ENCODE data around the gene FRMD3.

Gene FRMD3

GRCh38 chr9:83219924-83220438 lies 318.2 kb downstream of the FRMD3 start:
- 46% methylated on average over 12 of the region's 12 CpGs for WGBS
- no peaks in the 10 kb centered on the region for H3K79me1 ChIP-seq (replicated peaks; ENCODE audit: low read length, poor library complexity, severe bottlenecking)
- H3K23ac ChIP-seq (ENCODE audit: low read length in 2 of 2) = no peak overlapping the region
- H3K14ac ChIP-seq (ENCODE audit: low read length in 2 of 2) = no peak overlapping the region
- no peak overlapping the region for H3K4ac ChIP-seq (ENCODE audit: low read depth in 1 of 2, low read length in 2 of 2)
- H3K36me3 ChIP-seq (ENCODE audit: control insufficient read depth in 1 of 2, insufficient read depth in 2 of 2, low read depth in 1 of 2, low read length in 2 of 2) = no peaks in the 10 kb centered on the region
- H2BK12ac ChIP-seq (ENCODE audit: low read length in 2 of 2) = no peak overlapping the region
- H2BK5ac ChIP-seq (ENCODE audit: low read depth, low read length, poor library complexity, severe bottlenecking) = no peak overlapping the region
- H4K91ac ChIP-seq (ENCODE audit: low read length) = no peak overlapping the region
- H3K4me3 ChIP-seq (ENCODE audit: insufficient read depth in 1 of 2, low read depth in 1 of 2, low read length in 2 of 2) = peak overlapping the region in 1 of 2 experiments; percentile 93
- H3K27ac ChIP-seq (ENCODE audit: low read length, poor library complexity, severe bottlenecking) = no peak overlapping the region
- peaks cover 5 to 10% of the 10 kb centered on the region in 2 experiments for H3K27me3 ChIP-seq (ENCODE audit: control insufficient read depth in 1 of 2, insufficient read depth in 1 of 2, low read length in 2 of 2)
- H2AFZ ChIP-seq (ENCODE audit: low read depth, low read length) = no peak overlapping the region
- no peak overlapping the region for H4K8ac ChIP-seq (ENCODE audit: low read length)
- no peak overlapping the region for H3K4me2 ChIP-seq (ENCODE audit: low read length, poor library complexity, severe bottlenecking)
- peaks cover 4% of the 10 kb centered on the region for H3K4me1 ChIP-seq (ENCODE audit: control insufficient read depth, insufficient read depth, low read depth, low read length)
- no peak overlapping the region for H2BK120ac ChIP-seq (ENCODE audit: low read depth, low read length)
- no peak overlapping the region for H2BK15ac ChIP-seq (ENCODE audit: low read depth, poor library complexity, severe bottlenecking)
- no peak overlapping the region for H3K18ac ChIP-seq (ENCODE audit: low read depth in 1 of 2, low read length in 2 of 2)
- H3K9me3 ChIP-seq (ENCODE audit: control insufficient read depth, low read length) = no peaks in the 10 kb centered on the region
- no peak overlapping the region for H2AK5ac ChIP-seq (ENCODE audit: low read length, severe bottlenecking)
- H3K9ac ChIP-seq (ENCODE audit: low read length) = peak overlapping the region; percentile 93
- DNase-seq = no peak

- Histone ChIP-seq H2BK120ac (ENCODE audit: low read depth, low read length) (no peak overlapping the region), H3K14ac (ENCODE audit: low read length in 2 of 2) (no peak overlapping the region), H3K18ac (ENCODE audit: low read depth in 1 of 2, low read length in 2 of 2) (no peak overlapping the region), H3K9ac (ENCODE audit: low read length) (peak overlapping the region; percentile 93), H3K36me3 (ENCODE audit: control insufficient read depth in 1 of 2, insufficient read depth in 2 of 2, low read depth in 1 of 2, low read length in 2 of 2) (no peaks in the 10 kb centered on the region), H3K4me1 (ENCODE audit: control insufficient read depth, insufficient read depth, low read depth, low read length) (peaks cover 4% of the 10 kb centered on the region), H3K27me3 (ENCODE audit: control insufficient read depth in 1 of 2, insufficient read depth in 1 of 2, low read length in 2 of 2) (peaks cover 5 to 15% of the 10 kb centered on the region in 2 experiments), H3K79me1 (replicated peaks; ENCODE audit: low read length, poor library complexity, severe bottlenecking) (no peaks in the 10 kb centered on the region), H2AK5ac (ENCODE audit: low read length, severe bottlenecking) (no peak overlapping the region), H4K8ac (ENCODE audit: low read length) (no peak overlapping the region), H2BK12ac (ENCODE audit: low read length in 2 of 2) (no peak overlapping the region), H2BK15ac (ENCODE audit: low read depth, poor library complexity, severe bottlenecking) (no peak overlapping the region), H3K4me2 (ENCODE audit: low read length, poor library complexity, severe bottlenecking) (peak overlapping the region; percentile 99), H3K23ac (ENCODE audit: low read length in 2 of 2) (peak overlapping the region in 1 of 2 experiments; percentile 31), H2BK5ac (ENCODE audit: low read depth, low read length, poor library complexity, severe bottlenecking) (no peak overlapping the region), H3K4me3 (ENCODE audit: insufficient read depth in 1 of 2, low read depth in 1 of 2, low read length in 2 of 2) (peak overlapping the region; percentile 50 to 93), H4K91ac (ENCODE audit: low read length) (no peak overlapping the region), H3K4ac (ENCODE audit: low read depth in 1 of 2, low read length in 2 of 2) (no peak overlapping the region), H2AFZ (ENCODE audit: low read depth, low read length) (peak overlapping the region; percentile 83), H3K27ac (ENCODE audit: low read length, poor library complexity, severe bottlenecking) (peak overlapping the region; percentile 38), H3K9me3 (ENCODE audit: control insufficient read depth, low read length) (no peaks in the 10 kb centered on the region)
- under 1% methylated on average over 32 of the region's 40 CpGs for WGBS
- DNase-seq = peak; percentile 87
Observed at GRCh38 chr9:83219154-83219923, 318.9 kb downstream of the FRMD3 start.

GRCh38 chr9:83218411-83219090 lies 319.6 kb downstream of the FRMD3 start:
- Histone ChIP-seq H2BK120ac (ENCODE audit: low read depth, low read length) (no peak overlapping the region), H3K36me3 (ENCODE audit: control insufficient read depth in 1 of 2, insufficient read depth in 2 of 2, low read depth in 1 of 2, low read length in 2 of 2) (no peaks in the 10 kb centered on the region), H2BK5ac (ENCODE audit: low read depth, low read length, poor library complexity, severe bottlenecking) (no peak overlapping the region), H2BK15ac (ENCODE audit: low read depth, poor library complexity, severe bottlenecking) (no peak overlapping the region), H3K18ac (ENCODE audit: low read depth in 1 of 2, low read length in 2 of 2) (no peak overlapping the region), H2AFZ (ENCODE audit: low read depth, low read length) (no peak overlapping the region), H3K9ac (ENCODE audit: low read length) (peak overlapping the region; percentile 93), H3K27ac (ENCODE audit: low read length, poor library complexity, severe bottlenecking) (no peak overlapping the region), H3K4me3 (ENCODE audit: insufficient read depth in 1 of 2, low read depth in 1 of 2, low read length in 2 of 2) (peak overlapping the region in 1 of 2 experiments; percentile 93), H2BK12ac (ENCODE audit: low read length in 2 of 2) (no peak overlapping the region), H3K14ac (ENCODE audit: low read length in 2 of 2) (no peak overlapping the region), H3K4ac (ENCODE audit: low read depth in 1 of 2, low read length in 2 of 2) (no peak overlapping the region), H4K8ac (ENCODE audit: low read length) (no peak overlapping the region), H3K27me3 (ENCODE audit: control insufficient read depth in 1 of 2, insufficient read depth in 1 of 2, low read length in 2 of 2) (peaks cover 5 to 19% of the 10 kb centered on the region in 2 experiments), H3K4me2 (ENCODE audit: low read length, poor library complexity, severe bottlenecking) (no peak overlapping the region), H3K23ac (ENCODE audit: low read length in 2 of 2) (no peak overlapping the region), H3K79me1 (replicated peaks; ENCODE audit: low read length, poor library complexity, severe bottlenecking) (no peaks in the 10 kb centered on the region), H2AK5ac (ENCODE audit: low read length, severe bottlenecking) (no peak overlapping the region), H3K4me1 (ENCODE audit: control insufficient read depth, insufficient read depth, low read depth, low read length) (peaks cover 4% of the 10 kb centered on the region), H4K91ac (ENCODE audit: low read length) (no peak overlapping the region), H3K9me3 (ENCODE audit: control insufficient read depth, low read length) (no peaks in the 10 kb centered on the region)
- 71% methylated on average over 8 of the region's 11 CpGs for WGBS
- no peak for DNase-seq

- WGBS = 100% methylated on average over 1 of the region's 3 CpGs
- no peak overlapping the region for H2BK120ac ChIP-seq (ENCODE audit: low read depth, low read length)
Observed at GRCh38 chr9:83209188-83209731, 328.9 kb downstream of the FRMD3 start.

More at GRCh38 chr9:83209188-83209731, 328.9 kb downstream of the FRMD3 start:
- Histone ChIP-seq H3K14ac (ENCODE audit: low read length in 2 of 2) (no peak overlapping the region), H2AFZ (ENCODE audit: low read depth, low read length) (no peak overlapping the region), H3K36me3 (ENCODE audit: control insufficient read depth in 1 of 2, insufficient read depth in 2 of 2, low read depth in 1 of 2, low read length in 2 of 2) (no peaks in the 10 kb centered on the region), H2BK15ac (ENCODE audit: low read depth, poor library complexity, severe bottlenecking) (no peak overlapping the region), H3K4me1 (ENCODE audit: control insufficient read depth, insufficient read depth, low read depth, low read length) (peaks cover 2% of the 10 kb centered on the region), H3K23ac (ENCODE audit: low read length in 2 of 2) (no peak overlapping the region), H3K9me3 (ENCODE audit: control insufficient read depth, low read length) (no peaks in the 10 kb centered on the region), H2AK5ac (ENCODE audit: low read length, severe bottlenecking) (no peak overlapping the region), H3K9ac (ENCODE audit: low read length) (no peak overlapping the region), H3K79me1 (replicated peaks; ENCODE audit: low read length, poor library complexity, severe bottlenecking) (no peaks in the 10 kb centered on the region), H4K8ac (ENCODE audit: low read length) (no peak overlapping the region), H4K91ac (ENCODE audit: low read length) (no peak overlapping the region), H3K27ac (ENCODE audit: low read length, poor library complexity, severe bottlenecking) (no peak overlapping the region), H3K4me3 (ENCODE audit: insufficient read depth in 1 of 2, low read depth in 1 of 2, low read length in 2 of 2) (no peak overlapping the region), H3K27me3 (ENCODE audit: control insufficient read depth in 1 of 2, insufficient read depth in 1 of 2, low read length in 2 of 2) (peaks cover 3 to 22% of the 10 kb centered on the region in 2 experiments), H3K18ac (ENCODE audit: low read depth in 1 of 2, low read length in 2 of 2) (no peak overlapping the region), H3K4me2 (ENCODE audit: low read length, poor library complexity, severe bottlenecking) (no peak overlapping the region), H3K4ac (ENCODE audit: low read depth in 1 of 2, low read length in 2 of 2) (no peak overlapping the region), H2BK12ac (ENCODE audit: low read length in 2 of 2) (no peak overlapping the region), H2BK5ac (ENCODE audit: low read depth, low read length, poor library complexity, severe bottlenecking) (no peak overlapping the region)
- DNase-seq = no peak
